Measurements from ENCODE around the gene MYO10.
A peak's percentile ranks its signal among the peaks of the same experiment; 100 is the strongest.

The MYO10 gene

GRCh38 chr5:16776611-16777251 is 159.4 kb downstream of the MYO10 start:
- H3K27ac ChIP-seq (ENCODE audit: low read length): no peak overlapping the region
- H2AFZ ChIP-seq (ENCODE audit: low read depth, low read length): peak overlapping the region; percentile 66; the same call in 1 of the 2 replicates
- peaks cover 18% of the 10 kb centered on the region; the same call in 1 of the 2 replicates for H3K4me1 ChIP-seq (ENCODE audit: low read length)
- no peaks in the 10 kb centered on the region for H4K20me1 ChIP-seq (ENCODE audit: insufficient read depth, low read length)
- no peak overlapping the region for H3K4me3 ChIP-seq (ENCODE audit: low read length)
- no peaks in the 10 kb centered on the region for H3K27me3 ChIP-seq (ENCODE audit: low read depth, low read length)
- TF ChIP-seq CTCF (IDR thresholded peaks at IDR 0.05; ENCODE audit: low read depth, low read length): peak; percentile 50
- no peak for TF ChIP-seq EZH2phosphoT487 (IDR thresholded peaks at IDR 0.05; ENCODE audit: low read depth)
- no peak overlapping the region for H3K9ac ChIP-seq (ENCODE audit: low read length)
- no peaks in the 10 kb centered on the region for H3K9me3 ChIP-seq (ENCODE audit: insufficient read depth, low read length)
- no peak overlapping the region for H3K4me2 ChIP-seq (ENCODE audit: low read length)
- H3K36me3 ChIP-seq (replicated peaks; ENCODE audit: low read depth, low read length): no peaks in the 10 kb centered on the region
- no peaks in the 10 kb centered on the region for H3K79me2 ChIP-seq (ENCODE audit: low read length)

- Histone ChIP-seq H3K9me3 (ENCODE audit: insufficient read depth, low read length) (no peaks in the 10 kb centered on the region), H3K4me1 (ENCODE audit: low read length) (peaks cover 14% of the 10 kb centered on the region; the same call in 1 of the 2 replicates), H2AFZ (ENCODE audit: low read depth, low read length) (no peak overlapping the region), H3K36me3 (replicated peaks; ENCODE audit: low read depth, low read length) (no peaks in the 10 kb centered on the region), H3K79me2 (ENCODE audit: low read length) (no peaks in the 10 kb centered on the region), H3K4me3 (ENCODE audit: low read length) (no peak overlapping the region), H3K4me2 (ENCODE audit: low read length) (no peak overlapping the region), H3K9ac (ENCODE audit: low read length) (no peak overlapping the region), H4K20me1 (ENCODE audit: insufficient read depth, low read length) (no peaks in the 10 kb centered on the region), H3K27me3 (ENCODE audit: low read depth, low read length) (no peaks in the 10 kb centered on the region), H3K27ac (ENCODE audit: low read length) (no peak overlapping the region)
- TF ChIP-seq CTCF (IDR thresholded peaks at IDR 0.05; ENCODE audit: low read depth, low read length) (no peak), EZH2phosphoT487 (IDR thresholded peaks at IDR 0.05; ENCODE audit: low read depth) (no peak)
Observed at GRCh38 chr5:16774806-16775205, 161.3 kb downstream of the MYO10 start.

GRCh38 chr5:16773991-16774390 is 162.1 kb downstream of the MYO10 start:
- no peaks in the 10 kb centered on the region for H3K9me3 ChIP-seq (ENCODE audit: insufficient read depth, low read length)
- no peak overlapping the region for H2AFZ ChIP-seq (ENCODE audit: low read depth, low read length)
- no peak overlapping the region for H3K27ac ChIP-seq (ENCODE audit: low read length)
- H4K20me1 ChIP-seq (ENCODE audit: insufficient read depth, low read length): no peaks in the 10 kb centered on the region
- H3K27me3 ChIP-seq (ENCODE audit: low read depth, low read length): no peaks in the 10 kb centered on the region
- no peak overlapping the region for H3K9ac ChIP-seq (ENCODE audit: low read length)
- no peaks in the 10 kb centered on the region for H3K36me3 ChIP-seq (replicated peaks; ENCODE audit: low read depth, low read length)
- peaks cover 7% of the 10 kb centered on the region; the same call in 1 of the 2 replicates for H3K4me1 ChIP-seq (ENCODE audit: low read length)
- H3K79me2 ChIP-seq (ENCODE audit: low read length): no peaks in the 10 kb centered on the region
- no peak for TF ChIP-seq EZH2phosphoT487 (IDR thresholded peaks at IDR 0.05; ENCODE audit: low read depth)
- TF ChIP-seq CTCF (IDR thresholded peaks at IDR 0.05; ENCODE audit: low read depth, low read length): no peak
- no peak overlapping the region for H3K4me2 ChIP-seq (ENCODE audit: low read length)
- no peak overlapping the region for H3K4me3 ChIP-seq (ENCODE audit: low read length)

- no peaks in the 10 kb centered on the region for H3K36me3 ChIP-seq (replicated peaks; ENCODE audit: low read depth, low read length)
- TF ChIP-seq EZH2phosphoT487 (IDR thresholded peaks at IDR 0.05; ENCODE audit: low read depth): no peak
- no peak for TF ChIP-seq CTCF (IDR thresholded peaks at IDR 0.05; ENCODE audit: low read depth, low read length)
Observed at GRCh38 chr5:16772556-16772955, 163.5 kb downstream of the MYO10 start.

More at GRCh38 chr5:16772556-16772955, 163.5 kb downstream of the MYO10 start:
- Histone ChIP-seq H3K4me1 (ENCODE audit: low read length) (peaks cover 7% of the 10 kb centered on the region; the same call in 1 of the 2 replicates), H3K4me2 (ENCODE audit: low read length) (no peak overlapping the region), H3K9me3 (ENCODE audit: insufficient read depth, low read length) (no peaks in the 10 kb centered on the region), H3K4me3 (ENCODE audit: low read length) (no peak overlapping the region), H3K27me3 (ENCODE audit: low read depth, low read length) (no peaks in the 10 kb centered on the region), H2AFZ (ENCODE audit: low read depth, low read length) (no peak overlapping the region), H4K20me1 (ENCODE audit: insufficient read depth, low read length) (no peaks in the 10 kb centered on the region), H3K79me2 (ENCODE audit: low read length) (no peaks in the 10 kb centered on the region), H3K9ac (ENCODE audit: low read length) (no peak overlapping the region), H3K27ac (ENCODE audit: low read length) (no peak overlapping the region)

All from OCI-LY3 (cell line).